GM12878 (cell line): ENCODE measurements around the gene SH3BP5. TPM values are rescaled to one million over a fixed set of nuclear protein-coding genes. Genes with fewer than 3 reads are reported as not detected.

Source experiments
- IKZF2 ChIP-seq, 2 experiments: fragments of 450-650 bp; IDR thresholded peaks; 2 replicates each; pipeline ENCODE4 v1.6.1; 2017; ENCODE audit warnings: mild to moderate bottlenecking in 2 of 2, moderate library complexity in 2 of 2
- polyA plus RNA-seq, 11 experiments: library from polyadenylated mRNA; depleted of rRNA in 4 of 11; unstranded in 6 of 11; stranded (reverse) in 5 of 11; fragments of >200 nt; fragmentation: Nextera tagmentation in 4 of 11; fragmentation: Illumina TruSeq in 1 of 11; extraction: Ambion mirVana in 4 of 11; extraction: Trizol in 1 of 11; gene quantifications; 1 replicate in 1 of 11; 2 replicates in 10 of 11; pipeline versions ENCODE4 v1.2.1 to v1.2.3, GENCODE V29; 2011 to 2016; ENCODE audit warnings: inconsistent platforms in 2 of 11, missing spikeins in 2 of 11, low read depth in 1 of 11
- small RNA-seq: library from RNA; depleted of rRNA; stranded (forward); fragments of <200 nt; gene quantifications from one replicate; pipeline ENCODE3, GENCODE V24; 2014
- total RNA-seq, 4 experiments: library from RNA; depleted of rRNA in 3 of 4; stranded (reverse); fragments of >200 nt in 3 of 4; fragmentation: Illumina TruSeq in 1 of 4; extraction: Trizol in 1 of 4; gene quantifications; 2 replicates each; pipeline versions ENCODE4 v1.2.1 to v1.2.3, GENCODE V29; 2013 to 2021
- TF ChIP-seq, protein P1 (sequence below): fragments of 450-650 bp; IDR thresholded peaks from 2 replicates; pipeline ENCODE4 v1.6.1; 2016; ENCODE audit warnings: mild to moderate bottlenecking, moderate library complexity, borderline replicate concordance

Gene SH3BP5
- total and polyA plus RNA-seq, 10 of the 15 experiments (the other 5 are each of a cell fraction or from before 2014, with no cell fraction given): 14.9 to 87.5 (median 43.7) TPM

DNA sequence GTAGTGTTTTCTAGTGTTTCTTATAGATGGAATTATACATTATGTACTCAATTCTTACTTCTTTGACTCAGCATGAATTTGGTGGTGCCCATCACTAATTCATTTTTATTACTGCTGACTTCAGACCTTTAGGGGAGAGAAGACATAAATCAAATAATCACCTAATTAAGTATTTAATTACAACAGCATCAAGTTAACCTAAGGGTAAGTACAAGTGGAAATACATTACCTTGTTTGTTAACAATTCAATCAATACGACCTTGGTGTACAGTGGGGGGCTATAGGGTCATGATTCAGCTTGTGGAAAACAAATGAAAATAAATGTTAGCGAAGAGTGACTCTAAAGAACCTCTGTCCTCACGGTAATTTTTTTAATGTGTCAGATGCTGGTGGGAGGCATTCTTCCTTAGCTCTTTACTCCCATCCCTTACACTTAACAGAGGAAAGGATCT is 126.9 kb downstream of the SH3BP5 start (continued):
- TF ChIP-seq, protein P1, sequence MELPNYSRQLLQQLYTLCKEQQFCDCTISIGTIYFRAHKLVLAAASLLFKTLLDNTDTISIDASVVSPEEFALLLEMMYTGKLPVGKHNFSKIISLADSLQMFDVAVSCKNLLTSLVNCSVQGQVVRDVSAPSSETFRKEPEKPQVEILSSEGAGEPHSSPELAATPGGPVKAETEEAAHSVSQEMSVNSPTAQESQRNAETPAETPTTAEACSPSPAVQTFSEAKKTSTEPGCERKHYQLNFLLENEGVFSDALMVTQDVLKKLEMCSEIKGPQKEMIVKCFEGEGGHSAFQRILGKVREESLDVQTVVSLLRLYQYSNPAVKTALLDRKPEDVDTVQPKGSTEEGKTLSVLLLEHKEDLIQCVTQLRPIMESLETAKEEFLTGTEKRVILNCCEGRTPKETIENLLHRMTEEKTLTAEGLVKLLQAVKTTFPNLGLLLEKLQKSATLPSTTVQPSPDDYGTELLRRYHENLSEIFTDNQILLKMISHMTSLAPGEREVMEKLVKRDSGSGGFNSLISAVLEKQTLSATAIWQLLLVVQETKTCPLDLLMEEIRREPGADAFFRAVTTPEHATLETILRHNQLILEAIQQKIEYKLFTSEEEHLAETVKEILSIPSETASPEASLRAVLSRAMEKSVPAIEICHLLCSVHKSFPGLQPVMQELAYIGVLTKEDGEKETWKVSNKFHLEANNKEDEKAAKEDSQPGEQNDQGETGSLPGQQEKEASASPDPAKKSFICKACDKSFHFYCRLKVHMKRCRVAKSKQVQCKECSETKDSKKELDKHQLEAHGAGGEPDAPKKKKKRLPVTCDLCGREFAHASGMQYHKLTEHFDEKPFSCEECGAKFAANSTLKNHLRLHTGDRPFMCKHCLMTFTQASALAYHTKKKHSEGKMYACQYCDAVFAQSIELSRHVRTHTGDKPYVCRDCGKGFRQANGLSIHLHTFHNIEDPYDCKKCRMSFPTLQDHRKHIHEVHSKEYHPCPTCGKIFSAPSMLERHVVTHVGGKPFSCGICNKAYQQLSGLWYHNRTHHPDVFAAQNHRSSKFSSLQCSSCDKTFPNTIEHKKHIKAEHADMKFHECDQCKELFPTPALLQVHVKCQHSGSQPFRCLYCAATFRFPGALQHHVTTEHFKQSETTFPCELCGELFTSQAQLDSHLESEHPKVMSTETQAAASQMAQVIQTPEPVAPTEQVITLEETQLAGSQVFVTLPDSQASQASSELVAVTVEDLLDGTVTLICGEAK: peak; percentile 48; the same call in 1 of the 2 replicates
- TF ChIP-seq IKZF2 (IDR thresholded peaks at IDR 0.05): 0 out of 4 replicates have a peak, but pooled peaks have one; percentile 13 to 15

Small RNAs within 50 kb of the gene (small RNA-seq; reads per million reads assigned to genes)
- gene HMGN2P7: not detected
- gene RNU6-454P: not detected

Other genes starting within 250 kb of the SH3BP5 start
- 12.0 and 13.8 TPM in 2 replicates for gene RBSN, start 233.4 kb downstream of the SH3BP5 start, total RNA-seq (2014; rRNA removed)
- gene RBSN, start 233.4 kb downstream of the SH3BP5 start, total RNA-seq (2014; rRNA removed; fragmentation: Illumina TruSeq; extraction: Trizol): 10.2 and 11.0 TPM in 2 replicates
- 10.7 and 11.9 TPM in 2 replicates for gene RBSN, start 233.4 kb downstream of the SH3BP5 start, total RNA-seq (2021)
- 10.9 and 11.1 TPM in 2 replicates for gene RBSN, start 233.4 kb downstream of the SH3BP5 start, polyA plus RNA-seq (2011; rRNA removed)
- 7.8 and 8.4 TPM in 2 replicates for gene RBSN, start 233.4 kb downstream of the SH3BP5 start, polyA plus RNA-seq (2014; fragmentation: Illumina TruSeq; extraction: Trizol)
- 1 to 10 TPM; 2.0 to 2.1 TPM for gene RBSN, start 233.4 kb downstream of the SH3BP5 start, polyA plus RNA-seq (2014; fragmentation: Nextera tagmentation; extraction: Ambion mirVana)
- 7.2 and 7.4 TPM in 2 replicates for gene RBSN, start 233.4 kb downstream of the SH3BP5 start, polyA plus RNA-seq (2014; rRNA removed)
- 10 to 100 TPM; 13.4 to 17.5 TPM for gene RBSN, start 233.4 kb downstream of the SH3BP5 start, polyA plus RNA-seq (2016; fragmentation: Nextera tagmentation; extraction: Ambion mirVana)
- 16.5 and 19.9 TPM in 2 replicates for gene CAPN7, start 126.3 kb downstream of the SH3BP5 start, total RNA-seq (2014; rRNA removed)
- 17.2 and 18.6 TPM in 2 replicates for gene CAPN7, start 126.3 kb downstream of the SH3BP5 start, total RNA-seq (2014; rRNA removed; fragmentation: Illumina TruSeq; extraction: Trizol)
- gene CAPN7, start 126.3 kb downstream of the SH3BP5 start, total RNA-seq (2021): 19.2 and 24.4 TPM in 2 replicates
- gene CAPN7, start 126.3 kb downstream of the SH3BP5 start, polyA plus RNA-seq (2011; rRNA removed): 24.6 and 41.2 TPM in 2 replicates
- gene CAPN7, start 126.3 kb downstream of the SH3BP5 start, polyA plus RNA-seq (2014; fragmentation: Illumina TruSeq; extraction: Trizol): 19.2 and 25.4 TPM in 2 replicates
- 1 to 10 TPM; 5.3 to 6.7 TPM for gene CAPN7, start 126.3 kb downstream of the SH3BP5 start, polyA plus RNA-seq (2014; fragmentation: Nextera tagmentation; extraction: Ambion mirVana)
- 13.4 and 15.2 TPM in 2 replicates for gene CAPN7, start 126.3 kb downstream of the SH3BP5 start, polyA plus RNA-seq (2014; rRNA removed)
- 10 to 100 TPM; 24.3 to 27.0 TPM for gene CAPN7, start 126.3 kb downstream of the SH3BP5 start, polyA plus RNA-seq (2016; fragmentation: Nextera tagmentation; extraction: Ambion mirVana)
- 13.8 and 17.2 TPM in 2 replicates for gene METTL6, start 95.0 kb upstream of the SH3BP5 start, total RNA-seq (2014; rRNA removed)
- gene METTL6, start 95.0 kb upstream of the SH3BP5 start, total RNA-seq (2014; rRNA removed; fragmentation: Illumina TruSeq; extraction: Trizol): 22.1 and 25.9 TPM in 2 replicates
- gene METTL6, start 95.0 kb upstream of the SH3BP5 start, total RNA-seq (2021): 11.7 and 14.4 TPM in 2 replicates
- gene METTL6, start 95.0 kb upstream of the SH3BP5 start, polyA plus RNA-seq (2011; rRNA removed): 21.2 and 26.0 TPM in 2 replicates
- 21.5 and 29.3 TPM in 2 replicates for gene METTL6, start 95.0 kb upstream of the SH3BP5 start, polyA plus RNA-seq (2014; fragmentation: Illumina TruSeq; extraction: Trizol)
- gene METTL6, start 95.0 kb upstream of the SH3BP5 start, polyA plus RNA-seq (2014; fragmentation: Nextera tagmentation; extraction: Ambion mirVana): 10 to 100 TPM; 27.4 to 29.6 TPM
- gene METTL6, start 95.0 kb upstream of the SH3BP5 start, polyA plus RNA-seq (2014; rRNA removed): 17.0 and 19.1 TPM in 2 replicates
- 10 to 100 TPM; 16.3 to 20.3 TPM for gene METTL6, start 95.0 kb upstream of the SH3BP5 start, polyA plus RNA-seq (2016; fragmentation: Nextera tagmentation; extraction: Ambion mirVana)
- 20.4 and 21.6 TPM in 2 replicates for gene EAF1, start 95.0 kb upstream of the SH3BP5 start, total RNA-seq (2014; rRNA removed)
- gene EAF1, start 95.0 kb upstream of the SH3BP5 start, total RNA-seq (2014; rRNA removed; fragmentation: Illumina TruSeq; extraction: Trizol): 16.1 and 16.5 TPM in 2 replicates
- gene EAF1, start 95.0 kb upstream of the SH3BP5 start, total RNA-seq (2021): 15.8 and 17.2 TPM in 2 replicates
- gene EAF1, start 95.0 kb upstream of the SH3BP5 start, polyA plus RNA-seq (2011; rRNA removed): 21.3 and 24.6 TPM in 2 replicates
- gene EAF1, start 95.0 kb upstream of the SH3BP5 start, polyA plus RNA-seq (2014; fragmentation: Illumina TruSeq; extraction: Trizol): 16.0 and 18.7 TPM in 2 replicates
- gene EAF1, start 95.0 kb upstream of the SH3BP5 start, polyA plus RNA-seq (2014; fragmentation: Nextera tagmentation; extraction: Ambion mirVana): 1 to 10 TPM; 6.8 to 9.2 TPM
- 15.4 and 16.4 TPM in 2 replicates for gene EAF1, start 95.0 kb upstream of the SH3BP5 start, polyA plus RNA-seq (2014; rRNA removed)
- gene EAF1, start 95.0 kb upstream of the SH3BP5 start, polyA plus RNA-seq (2016; fragmentation: Nextera tagmentation; extraction: Ambion mirVana): 10 to 100 TPM; 12.7 to 13.0 TPM
- gene COLQ, start 189.1 kb upstream of the SH3BP5 start, total RNA-seq (2014; rRNA removed): 0.49 and 2.7 TPM in 2 replicates
- 0.67 and 0.92 TPM in 2 replicates for gene COLQ, start 189.1 kb upstream of the SH3BP5 start, total RNA-seq (2014; rRNA removed; fragmentation: Illumina TruSeq; extraction: Trizol)
- gene COLQ, start 189.1 kb upstream of the SH3BP5 start, total RNA-seq (2021): 0.72 and 0.96 TPM in 2 replicates
- gene COLQ, start 189.1 kb upstream of the SH3BP5 start, polyA plus RNA-seq (2011; rRNA removed): 1.2 and 1.8 TPM in 2 replicates
- gene COLQ, start 189.1 kb upstream of the SH3BP5 start, polyA plus RNA-seq (2014; fragmentation: Illumina TruSeq; extraction: Trizol): 1.1 and 1.6 TPM in 2 replicates
- under 1 TPM; 0.13 to 0.29 TPM for gene COLQ, start 189.1 kb upstream of the SH3BP5 start, polyA plus RNA-seq (2014; fragmentation: Nextera tagmentation; extraction: Ambion mirVana)
- 1.1 and 1.3 TPM in 2 replicates for gene COLQ, start 189.1 kb upstream of the SH3BP5 start, polyA plus RNA-seq (2014; rRNA removed)
- under 1 TPM; 0.33 to 0.68 TPM for gene COLQ, start 189.1 kb upstream of the SH3BP5 start, polyA plus RNA-seq (2016; fragmentation: Nextera tagmentation; extraction: Ambion mirVana)